Measurements from ENCODE around the gene NRF1.
A peak's percentile ranks its signal among the peaks of the same experiment; 100 is the strongest.
"Not testable (repeated sequence)": the region's sequence is repeated elsewhere in the genome, so short reads cannot be mapped to it uniquely, and the experiment has no call there.

The NRF1 gene

GRCh38 chr7:129591868-129592267, 19.7 kb upstream of the NRF1 start:
- no peak for TF ChIP-seq CTCF (IDR thresholded peaks at IDR 0.05; ENCODE audit: control extremely low read depth, extremely low read depth, low read depth, missing control alignments)
- no peak for DNase-seq (ENCODE audit: extremely low spot score)
- ChIA-PET POLR2A (no interaction called here), CTCF (interaction anchor here (2.5 kb wide), 1 partner anchor 9 kb away, joined by 6 read pairs; no protein-coding TSS in a partner anchor)

GRCh38 chr7:129596386-129596785, 15.1 kb upstream of the NRF1 start:
- POLR2A ChIA-PET; DNase-seq (ENCODE audit: extremely low spot score): not testable (repeated sequence)
- CTCF ChIA-PET, result interaction anchor here (3.3 kb wide), 1 partner anchor 10 kb away, joined by 13 read pairs; no protein-coding TSS in a partner anchor

GRCh38 chr7:129597672-129598071, 13.8 kb upstream of the NRF1 start:
- no peak for DNase-seq (ENCODE audit: extremely low spot score)
- ChIA-PET POLR2A (no interaction called here), CTCF (interaction anchor here (3.3 kb wide), 1 partner anchor 9 kb away, joined by 13 read pairs; no protein-coding TSS in a partner anchor)
- TF ChIP-seq CTCF (IDR thresholded peaks at IDR 0.05; ENCODE audit: control extremely low read depth, extremely low read depth, low read depth, missing control alignments), result no peak

- POLR2A ChIA-PET, result no interaction called here
Measured at GRCh38 chr7:129599174-129599573, 12.3 kb upstream of the NRF1 start.

GRCh38 chr7:129603594-129603993, 7.9 kb upstream of the NRF1 start:
- POLR2A ChIA-PET; DNase-seq (ENCODE audit: extremely low spot score): not testable (repeated sequence)
- CTCF ChIA-PET, result interaction anchor here (1.6 kb wide), 1 partner anchor 9 kb away, joined by 4 read pairs; no protein-coding TSS in a partner anchor

More at GRCh38 chr7:129599174-129599573, 12.3 kb upstream of the NRF1 start:
- CTCF ChIA-PET, result no interaction called here
- DNase-seq (ENCODE audit: extremely low spot score), result no peak
- TF ChIP-seq CTCF (IDR thresholded peaks at IDR 0.05; ENCODE audit: control extremely low read depth, extremely low read depth, low read depth, missing control alignments), result no peak

GRCh38 chr7:129604021-129604420, 7.5 kb upstream of the NRF1 start:
- CTCF ChIA-PET, result interaction anchor here (1.2 kb wide), 1 partner anchor 36 kb away, joined by 3 read pairs; no protein-coding TSS in a partner anchor

GRCh38 chr7:129604713-129605437, 6.6 kb upstream of the NRF1 start:
- no peak for DNase-seq (ENCODE audit: extremely low spot score)
- ChIA-PET POLR2A (no interaction called here), CTCF (interaction anchor here (0.8 to 2.9 kb wide), 7 partner anchors 9 to 220 kb away, joined by 3 to 13 read pairs (median 5); no protein-coding TSS in a partner anchor)
- TF ChIP-seq CTCF (IDR thresholded peaks at IDR 0.05; ENCODE audit: control extremely low read depth, extremely low read depth, low read depth, missing control alignments), result no peak

More at GRCh38 chr7:129604021-129604420, 7.5 kb upstream of the NRF1 start:
- DNase-seq (ENCODE audit: extremely low spot score); POLR2A ChIA-PET: not testable (repeated sequence)

GRCh38 chr7:129605960-129606614, 5.4 kb upstream of the NRF1 start:
- DNase-seq (ENCODE audit: extremely low spot score), result peak; percentile 32
- POLR2A ChIA-PET, result no interaction called here
- no peak for TF ChIP-seq CTCF (IDR thresholded peaks at IDR 0.05; ENCODE audit: control extremely low read depth, extremely low read depth, low read depth, missing control alignments)
- CTCF ChIA-PET, result interaction anchor here (0.8 to 2.9 kb wide), 10 partner anchors 10 to 239 kb away, joined by 3 to 13 read pairs (median 3); partner anchors contain the start of gene STRIP2
